ENCODE results near the gene SLC12A3. TPM values are rescaled to one million over a fixed set of nuclear protein-coding genes. Genes with fewer than 3 reads are reported as not detected.

The SLC12A3 gene
- polyA plus RNA-seq, 10 donors, result 0.05 to 0.11 (median 0.10) TPM; not detected in 7

- no peak for DNase-seq
Observed at GRCh38 chr16:56886296-56886695, 21.3 kb downstream of the SLC12A3 start.

DNA sequence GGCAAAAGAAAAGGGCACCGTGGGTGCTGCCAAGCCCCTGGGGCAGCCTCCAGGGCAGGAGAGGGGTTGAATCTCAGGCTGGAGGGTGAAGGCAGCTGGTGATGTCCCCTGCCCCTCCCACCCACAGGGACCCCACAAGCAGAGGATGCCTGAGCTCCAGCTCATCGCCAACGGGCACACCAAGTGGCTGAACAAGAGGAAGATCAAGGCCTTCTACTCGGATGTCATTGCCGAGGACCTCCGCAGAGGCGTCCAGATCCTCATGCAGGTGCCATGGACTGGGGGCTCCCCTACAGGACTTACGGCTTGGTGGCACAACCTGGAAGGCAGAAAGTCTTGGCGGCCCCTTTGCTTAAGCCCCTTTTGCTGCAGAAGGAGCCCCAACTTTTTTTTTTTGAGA, 21.8 kb downstream of the SLC12A3 start:
- no peak for DNase-seq

DNA sequence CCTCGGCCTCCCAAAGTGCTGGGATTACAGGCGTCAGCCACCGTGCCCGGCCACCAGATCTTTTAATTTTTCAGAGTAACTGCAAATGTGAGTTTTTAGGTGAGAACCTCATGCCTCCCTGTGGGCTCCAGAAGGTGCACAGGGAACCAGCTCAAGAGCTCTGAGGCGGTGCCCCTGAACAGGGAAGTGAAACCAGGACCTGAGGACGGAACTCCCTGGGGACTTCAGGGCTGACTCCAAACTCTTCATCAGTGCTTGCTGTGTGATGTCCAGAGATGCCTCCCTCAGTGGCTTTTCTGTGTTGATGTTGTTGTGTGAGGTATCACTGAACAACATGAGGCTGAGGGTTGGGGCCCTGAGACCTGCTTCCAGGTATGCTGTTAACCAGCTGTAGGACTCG, 23.8 kb downstream of the SLC12A3 start:
- DNase-seq, result no peak

DNA sequence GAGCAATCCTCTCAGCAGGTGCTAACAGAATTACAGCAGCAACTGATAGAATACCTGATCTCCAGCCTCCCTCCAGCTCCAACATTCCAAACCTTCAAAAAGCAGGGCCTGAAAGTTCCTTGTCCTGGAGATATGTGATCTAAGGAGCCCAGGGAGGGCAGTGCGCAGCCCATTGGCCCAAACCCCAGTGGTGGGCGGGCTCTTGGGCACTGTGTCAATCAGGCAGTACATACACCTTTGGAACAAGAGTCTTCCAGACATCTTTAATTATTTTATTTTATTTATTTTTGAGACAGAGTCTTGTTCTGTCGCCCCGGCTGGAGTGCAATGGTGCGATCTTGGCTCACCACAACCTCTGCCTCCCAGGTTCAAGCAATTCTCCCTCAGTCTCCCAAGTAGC, 24.2 kb downstream of the SLC12A3 start:
- no peak for DNase-seq

DNA sequence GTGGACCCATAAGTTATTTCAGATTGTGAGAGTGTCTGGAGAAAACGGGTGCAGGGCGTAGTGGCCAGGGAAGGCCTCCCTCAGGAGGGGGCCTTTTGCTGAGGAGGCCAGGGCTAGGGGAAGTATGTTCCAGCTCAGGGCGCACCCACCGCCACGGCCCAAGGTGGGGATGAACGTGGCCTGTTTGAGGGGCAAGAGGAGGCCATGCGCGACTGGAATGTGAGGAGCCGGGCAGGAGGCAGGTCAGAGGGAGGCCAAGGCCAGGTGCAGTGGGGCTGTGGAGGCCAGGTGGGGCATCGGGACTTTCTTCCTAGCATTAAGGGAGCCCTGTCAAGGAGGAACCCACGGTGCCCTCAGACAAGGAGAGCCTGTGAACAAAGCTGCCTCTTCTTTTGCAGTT, 26.7 kb downstream of the SLC12A3 start:
- DNase-seq, result no peak

DNA sequence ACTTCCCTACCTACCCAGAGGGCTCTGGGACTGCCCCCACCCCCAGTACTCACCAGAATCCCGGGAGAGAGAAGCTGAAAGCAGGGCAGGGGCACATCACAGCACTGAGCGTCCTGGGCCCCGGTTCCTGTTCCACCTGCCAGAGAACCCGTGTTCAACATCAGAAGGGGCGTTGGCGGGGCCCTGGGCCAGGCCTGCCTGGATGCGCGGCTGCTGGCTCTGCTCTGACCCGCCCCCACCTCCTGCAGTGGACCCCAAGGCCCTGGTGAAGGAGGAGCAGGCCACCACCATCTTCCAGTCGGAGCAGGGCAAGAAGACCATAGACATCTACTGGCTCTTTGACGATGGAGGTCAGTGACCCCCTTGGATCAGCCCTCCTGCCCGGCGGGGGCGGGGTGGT, 27.7 kb downstream of the SLC12A3 start:
- no peak for DNase-seq

DNA sequence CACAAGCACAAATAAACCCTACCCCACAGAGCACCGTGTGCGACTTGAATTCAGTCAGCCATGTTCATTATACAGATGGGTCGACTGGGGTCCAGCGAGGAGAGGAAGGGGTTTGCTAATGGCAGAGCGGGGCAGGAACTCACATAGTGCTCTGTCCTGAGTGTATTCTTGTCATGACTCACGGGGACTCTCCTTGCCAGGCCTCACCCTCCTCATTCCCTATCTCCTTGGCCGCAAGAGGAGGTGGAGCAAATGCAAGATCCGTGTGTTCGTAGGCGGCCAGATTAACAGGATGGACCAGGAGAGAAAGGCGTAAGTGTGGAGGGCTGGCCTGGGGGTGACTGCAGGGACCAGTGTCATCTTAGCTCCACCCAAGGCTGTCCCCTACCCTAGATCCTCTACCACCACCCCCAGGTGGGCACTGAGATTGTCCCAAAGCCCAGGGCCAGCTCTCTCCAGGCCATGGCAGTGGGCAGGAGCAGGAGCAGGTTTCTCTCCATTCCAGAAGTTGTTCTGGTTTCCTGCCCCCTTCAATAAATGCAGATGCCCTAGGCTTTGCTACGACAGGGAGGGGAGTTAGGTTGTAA, 29.4 kb downstream of the SLC12A3 start:
- DNase-seq, result no peak

DNA sequence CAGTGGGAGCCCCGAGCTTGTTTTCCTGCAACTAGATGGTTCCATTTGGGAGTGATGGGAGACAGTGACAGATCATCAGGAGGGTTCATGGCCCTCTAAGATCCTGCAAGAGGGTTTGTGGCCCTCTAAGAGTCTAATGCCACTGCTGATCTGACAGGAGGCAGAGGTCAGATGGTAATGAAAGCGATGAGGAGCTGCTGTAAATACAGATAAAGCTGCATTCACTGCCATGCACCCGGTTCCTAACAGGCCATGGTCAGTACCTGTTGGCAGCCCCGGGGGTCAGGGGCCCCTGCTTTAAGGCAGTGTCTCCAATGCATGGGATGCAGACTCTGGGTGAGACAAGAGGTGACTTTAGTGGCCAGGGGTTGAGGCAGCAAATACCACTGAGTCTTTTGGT, 30.8 kb downstream of the SLC12A3 start:
- no peak for DNase-seq

DNA sequence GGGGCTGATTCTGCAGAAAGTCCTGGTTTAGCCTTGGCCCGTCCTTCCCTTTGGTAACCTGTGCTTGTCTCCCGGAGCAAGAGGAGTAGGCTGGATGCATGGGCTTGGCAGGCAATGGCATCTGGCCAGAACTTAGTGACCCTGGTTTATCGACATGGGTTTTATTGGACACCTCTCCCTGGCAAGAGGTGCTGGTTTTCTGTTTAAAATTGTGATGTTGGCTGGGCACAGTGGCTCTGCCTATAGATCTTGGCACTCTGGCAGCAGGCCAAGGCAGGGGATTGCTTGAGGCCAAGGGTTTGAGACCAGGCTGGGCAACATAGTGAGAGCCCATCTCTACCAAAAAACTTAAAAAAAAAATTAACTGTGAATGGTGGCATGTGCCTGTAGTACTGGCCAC, 31.2 kb downstream of the SLC12A3 start:
- no peak for DNase-seq

- no peak for DNase-seq
Observed at GRCh38 chr16:56897026-56897799, 32.2 kb downstream of the SLC12A3 start.

DNA sequence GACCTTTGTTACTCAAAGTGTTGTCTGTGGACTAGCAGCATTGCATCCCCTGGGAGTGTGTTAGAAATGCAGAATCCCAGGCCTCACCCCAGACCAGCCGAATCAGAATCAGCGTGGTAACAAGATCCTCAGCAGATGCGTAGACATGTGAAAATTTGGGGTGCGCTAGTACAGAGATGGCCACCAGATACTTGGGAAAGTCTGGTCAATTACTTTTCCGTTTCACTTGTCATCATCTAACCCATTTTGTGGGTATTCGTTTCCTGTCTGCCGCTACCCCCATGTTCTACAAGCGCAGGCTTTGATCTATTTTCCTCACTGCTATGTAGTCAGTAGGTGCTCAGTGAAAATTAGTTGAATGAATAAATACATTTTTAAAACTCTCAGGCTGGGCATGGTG, 33.8 kb downstream of the SLC12A3 start:
- DNase-seq, result no peak

DNA sequence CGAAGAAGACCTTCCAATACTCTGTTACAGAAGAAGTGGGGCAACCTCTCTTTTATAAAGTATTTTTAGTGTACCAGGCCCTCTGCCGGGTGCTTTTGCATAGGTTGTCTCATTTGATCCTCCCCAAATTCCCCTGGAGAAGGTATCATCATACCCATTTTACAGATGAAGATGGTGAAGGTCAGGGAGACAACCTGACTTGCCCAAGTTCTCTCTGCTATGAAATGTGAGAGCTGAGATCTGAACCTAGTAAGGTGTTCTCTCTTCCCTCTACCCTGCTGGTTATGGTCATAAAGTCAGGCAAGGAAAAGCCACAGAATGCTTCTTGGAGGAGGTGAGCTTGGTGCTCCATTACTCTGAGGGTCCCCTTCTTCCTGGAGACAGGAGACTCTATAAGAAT, 38.9 kb downstream of the SLC12A3 start:
- no peak for DNase-seq

DNA sequence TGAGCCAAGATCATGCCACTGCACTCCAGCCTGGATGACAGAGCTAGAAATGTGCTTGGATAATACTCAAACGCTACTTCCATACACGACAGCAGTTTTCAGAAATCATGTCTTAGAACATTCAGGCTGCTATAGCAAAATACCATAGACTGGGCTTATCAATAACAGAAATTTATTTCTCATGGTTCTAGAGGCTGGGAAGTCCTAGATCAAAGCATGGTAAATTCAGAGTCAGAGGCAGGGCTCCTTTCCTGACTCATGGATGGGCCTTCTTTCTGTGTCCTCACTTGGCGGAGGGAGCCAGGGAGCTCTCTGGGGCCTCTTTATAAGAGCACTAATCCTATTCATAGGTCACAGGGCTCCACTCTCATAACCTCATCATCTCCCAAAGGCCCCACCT, 42.4 kb downstream of the SLC12A3 start:
- DNase-seq, result no peak

DNA sequence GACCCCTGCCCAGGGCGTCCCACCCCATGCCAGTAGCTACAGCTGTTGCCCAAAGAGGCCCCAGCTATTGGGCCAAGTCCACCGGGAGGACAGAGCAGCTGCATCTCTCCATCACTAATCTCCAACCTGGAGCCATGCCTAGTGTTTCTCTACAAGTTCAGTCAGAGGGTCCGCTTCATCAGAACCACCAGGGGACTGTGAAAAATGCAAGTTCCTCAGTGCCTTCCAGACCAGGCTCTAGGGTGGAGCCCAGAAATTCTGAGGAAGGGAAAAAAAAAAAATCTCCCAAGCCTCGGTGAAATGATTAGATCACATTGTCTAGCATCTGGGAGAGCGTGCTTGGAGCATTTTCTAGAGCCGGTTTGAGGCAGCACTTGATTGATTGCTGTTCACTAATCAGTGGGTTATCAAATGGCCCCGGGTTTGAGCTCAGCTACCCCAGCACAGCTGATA, 44.5 kb downstream of the SLC12A3 start:
- peak; percentile 41 to 85 (median 65) for DNase-seq

DNA sequence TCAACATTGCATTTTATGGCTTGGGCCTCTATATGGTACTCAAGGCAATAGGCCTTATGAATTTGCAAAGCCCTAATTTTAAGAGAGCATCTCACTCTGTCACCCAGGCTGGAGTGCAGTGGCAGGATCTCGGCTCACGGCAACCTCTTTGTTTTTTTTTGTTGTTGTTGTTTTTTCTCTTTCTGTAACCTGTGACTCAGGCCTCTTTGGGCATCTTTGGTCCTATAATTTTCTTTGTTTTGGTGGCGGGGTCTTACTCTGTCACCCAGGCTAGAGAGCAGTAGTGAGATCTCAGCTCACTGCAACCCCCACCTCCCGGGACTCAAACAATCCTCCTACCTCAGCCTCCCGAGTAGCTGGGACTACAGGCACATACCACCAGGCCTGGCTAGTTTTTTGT, 45.1 kb downstream of the SLC12A3 start:
- no peak for DNase-seq

GRCh38 chr16:56910654-56911539, 45.9 kb downstream of the SLC12A3 start:
- DNase-seq, result peak in 2 of 3 donors; percentile 66 to 76

DNA sequence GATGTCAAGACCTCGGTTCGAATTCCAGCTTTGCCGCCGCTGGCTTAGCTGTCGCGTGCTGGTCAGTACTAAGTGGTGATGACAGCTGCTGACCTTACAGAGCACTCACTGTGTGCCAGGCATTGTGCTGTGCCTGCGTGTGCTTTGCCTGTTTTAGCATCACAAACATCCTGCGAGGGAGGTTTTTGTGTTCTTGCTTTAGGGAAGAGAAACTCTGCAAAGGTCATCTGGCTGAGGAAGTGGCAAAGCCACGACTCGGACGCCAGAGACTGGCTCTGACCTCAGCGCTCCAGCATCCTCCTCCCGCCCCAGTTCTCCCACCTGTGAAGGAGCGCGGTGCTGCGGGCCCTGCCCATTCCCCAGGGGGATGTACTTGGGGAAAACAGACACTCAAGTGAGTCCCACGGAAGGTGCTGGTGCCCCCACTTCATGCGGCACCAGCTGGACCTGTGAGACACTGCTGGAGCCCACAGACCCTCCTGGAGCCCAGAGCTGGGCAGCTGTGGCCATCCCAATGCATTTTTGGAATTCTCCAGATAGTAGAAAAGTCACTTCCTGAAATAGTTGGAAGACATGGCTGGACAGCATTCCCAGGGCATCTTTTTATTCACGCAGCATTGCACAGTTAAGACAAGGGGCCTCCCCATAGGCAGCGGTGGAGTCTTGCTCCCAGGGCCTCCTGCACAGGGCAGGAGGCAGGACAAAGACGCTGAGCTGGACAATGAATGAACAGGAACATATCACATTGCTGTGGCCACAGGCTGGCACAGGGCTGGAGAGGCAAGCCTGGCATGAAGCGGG, 47.0 kb downstream of the SLC12A3 start:
- DNase-seq, result peak in 2 of 3 donors; percentile 21 to 61

DNA sequence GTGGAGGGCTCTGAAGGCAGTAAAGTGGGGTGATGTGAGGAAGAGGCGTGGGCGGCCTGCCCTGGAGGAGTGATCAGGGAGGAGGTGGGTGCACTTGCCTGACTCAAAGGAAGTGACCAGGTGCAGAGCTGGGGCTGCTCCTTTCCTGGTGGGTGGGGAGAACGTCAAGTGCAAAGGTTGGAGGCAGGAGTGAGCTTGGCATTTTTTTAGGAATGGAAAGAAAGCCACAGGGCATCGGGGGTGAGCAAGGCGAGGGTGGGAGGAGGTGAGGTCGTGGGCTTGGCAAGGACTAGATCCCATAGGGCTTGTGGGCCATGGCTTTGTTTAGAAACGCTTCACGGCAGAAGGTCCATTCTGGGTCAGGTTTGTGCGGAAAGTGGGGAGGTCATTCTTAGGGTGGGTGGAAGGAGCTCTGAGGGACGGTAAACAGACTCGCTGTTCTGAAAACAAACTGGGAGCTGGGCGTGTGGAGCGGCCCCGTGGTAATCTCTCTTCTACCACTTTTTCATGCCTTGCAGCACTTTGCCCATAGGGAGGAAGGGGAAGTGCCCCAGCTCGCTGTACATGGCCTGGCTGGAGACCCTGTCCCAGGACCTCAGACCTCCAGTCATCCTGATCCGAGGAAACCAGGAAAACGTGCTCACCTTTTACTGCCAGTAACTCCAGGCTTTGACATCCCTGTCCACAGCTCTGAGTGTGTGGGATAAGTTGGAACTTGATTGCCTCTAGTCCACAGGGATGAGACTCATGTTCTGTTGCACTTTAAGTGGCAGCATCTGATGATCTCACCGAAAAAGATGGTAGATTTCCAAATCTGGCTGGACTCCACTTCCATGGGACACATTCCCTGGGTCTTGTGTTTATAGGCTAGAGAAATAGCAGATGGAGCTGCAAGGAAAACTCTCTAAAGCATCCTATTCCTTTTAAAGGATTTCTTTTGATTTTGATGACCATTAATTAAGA, 48.0 kb downstream of the SLC12A3 start:
- DNase-seq, result peak in 1 of 3 donors; percentile 41

GRCh38 chr16:56914896-56915295, 49.9 kb downstream of the SLC12A3 start:
- no peak for DNase-seq

DNA sequence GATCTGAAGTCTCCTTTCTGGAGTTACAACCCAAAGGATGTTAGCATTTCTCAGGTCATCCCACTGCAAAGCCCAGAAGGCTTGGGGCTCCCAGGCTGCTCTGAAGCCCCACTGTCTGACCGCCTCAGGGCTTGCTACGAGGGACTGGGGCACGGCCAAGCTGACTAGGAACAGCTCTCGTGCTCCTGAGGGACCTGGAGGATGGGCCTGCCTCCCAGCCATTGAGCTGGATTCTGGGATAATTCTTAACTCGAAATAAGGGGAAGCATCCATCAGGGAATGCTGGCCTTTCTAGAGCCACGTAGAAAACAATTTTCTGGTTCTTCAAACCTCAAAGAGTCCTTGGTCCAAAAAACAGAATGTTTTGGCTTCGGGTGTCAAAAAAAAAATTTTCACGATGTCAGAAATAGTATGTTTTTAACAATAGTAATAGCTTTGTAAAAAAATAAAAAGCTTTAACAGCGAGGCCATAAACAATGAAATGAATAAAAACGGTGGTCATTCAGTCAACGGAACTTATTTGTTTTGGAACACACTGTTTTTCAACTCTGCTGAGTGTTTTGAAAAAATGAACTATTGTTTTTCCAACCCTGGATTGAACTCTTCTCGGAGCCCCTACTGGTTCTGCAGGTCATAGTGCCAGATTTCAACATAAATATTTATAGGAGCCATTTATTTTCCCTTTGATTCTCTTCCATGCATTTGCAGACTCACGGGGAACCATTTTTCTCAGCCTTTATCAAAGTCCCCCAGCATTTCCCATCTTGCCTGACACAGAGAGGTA, 50.5 kb downstream of the SLC12A3 start:
- peak in 2 of 3 donors; percentile 49 to 84 for DNase-seq
